Sigmoid colon (tissue), 4 donors: ENCODE results near the gene SEMA4F.

Source experiments
- POLR2AphosphoS5 ChIP-seq, 4 donors: sonication (generic); formaldehyde crosslinking; IDR thresholded peaks; one replicate each; pipeline ENCODE4 v1.6.1; 2017; ENCODE audit warnings: antibody characterized with exemption in 4 of 4
- TF ChIP-seq, protein P1 (sequence below), 4 experiments: fragments of 450-650 bp in 3 of 4; fragments of 200-600 bp in 1 of 4; IDR thresholded peaks; one replicate each; pipeline ENCODE4 v1.5.1; 2016 to 2019; ENCODE audit warnings: antibody characterized with exemption in 4 of 4, mild to moderate bottlenecking in 3 of 4, moderate library complexity in 2 of 4

DNA sequence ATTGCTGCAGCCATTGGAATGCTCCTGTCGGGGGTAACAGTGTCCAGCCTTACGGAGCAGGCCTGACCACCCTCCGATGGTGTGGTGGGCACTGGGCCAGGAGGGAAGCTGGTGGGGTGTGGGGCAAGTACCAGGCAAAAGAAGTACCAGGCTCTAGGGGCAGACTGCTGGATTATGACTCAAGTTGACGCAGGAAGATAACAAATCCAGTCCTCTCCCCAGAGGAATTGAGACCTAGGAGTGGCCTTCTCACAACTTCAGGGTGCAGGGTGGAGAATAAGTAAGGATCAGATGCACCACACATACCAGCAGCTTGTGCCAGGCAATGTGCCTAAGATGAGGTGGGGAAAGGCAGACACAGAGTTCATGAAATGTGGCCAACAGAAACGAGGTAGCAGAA is 37.9 kb downstream of the SEMA4F start:
- TF ChIP-seq, protein P1, sequence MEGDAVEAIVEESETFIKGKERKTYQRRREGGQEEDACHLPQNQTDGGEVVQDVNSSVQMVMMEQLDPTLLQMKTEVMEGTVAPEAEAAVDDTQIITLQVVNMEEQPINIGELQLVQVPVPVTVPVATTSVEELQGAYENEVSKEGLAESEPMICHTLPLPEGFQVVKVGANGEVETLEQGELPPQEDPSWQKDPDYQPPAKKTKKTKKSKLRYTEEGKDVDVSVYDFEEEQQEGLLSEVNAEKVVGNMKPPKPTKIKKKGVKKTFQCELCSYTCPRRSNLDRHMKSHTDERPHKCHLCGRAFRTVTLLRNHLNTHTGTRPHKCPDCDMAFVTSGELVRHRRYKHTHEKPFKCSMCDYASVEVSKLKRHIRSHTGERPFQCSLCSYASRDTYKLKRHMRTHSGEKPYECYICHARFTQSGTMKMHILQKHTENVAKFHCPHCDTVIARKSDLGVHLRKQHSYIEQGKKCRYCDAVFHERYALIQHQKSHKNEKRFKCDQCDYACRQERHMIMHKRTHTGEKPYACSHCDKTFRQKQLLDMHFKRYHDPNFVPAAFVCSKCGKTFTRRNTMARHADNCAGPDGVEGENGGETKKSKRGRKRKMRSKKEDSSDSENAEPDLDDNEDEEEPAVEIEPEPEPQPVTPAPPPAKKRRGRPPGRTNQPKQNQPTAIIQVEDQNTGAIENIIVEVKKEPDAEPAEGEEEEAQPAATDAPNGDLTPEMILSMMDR (IDR thresholded peaks at IDR 0.05), result no peak
- no peak for TF ChIP-seq POLR2AphosphoS5 (IDR thresholded peaks at IDR 0.05)
